Measurements from ENCODE around the gene PPP1R27.

DNA sequence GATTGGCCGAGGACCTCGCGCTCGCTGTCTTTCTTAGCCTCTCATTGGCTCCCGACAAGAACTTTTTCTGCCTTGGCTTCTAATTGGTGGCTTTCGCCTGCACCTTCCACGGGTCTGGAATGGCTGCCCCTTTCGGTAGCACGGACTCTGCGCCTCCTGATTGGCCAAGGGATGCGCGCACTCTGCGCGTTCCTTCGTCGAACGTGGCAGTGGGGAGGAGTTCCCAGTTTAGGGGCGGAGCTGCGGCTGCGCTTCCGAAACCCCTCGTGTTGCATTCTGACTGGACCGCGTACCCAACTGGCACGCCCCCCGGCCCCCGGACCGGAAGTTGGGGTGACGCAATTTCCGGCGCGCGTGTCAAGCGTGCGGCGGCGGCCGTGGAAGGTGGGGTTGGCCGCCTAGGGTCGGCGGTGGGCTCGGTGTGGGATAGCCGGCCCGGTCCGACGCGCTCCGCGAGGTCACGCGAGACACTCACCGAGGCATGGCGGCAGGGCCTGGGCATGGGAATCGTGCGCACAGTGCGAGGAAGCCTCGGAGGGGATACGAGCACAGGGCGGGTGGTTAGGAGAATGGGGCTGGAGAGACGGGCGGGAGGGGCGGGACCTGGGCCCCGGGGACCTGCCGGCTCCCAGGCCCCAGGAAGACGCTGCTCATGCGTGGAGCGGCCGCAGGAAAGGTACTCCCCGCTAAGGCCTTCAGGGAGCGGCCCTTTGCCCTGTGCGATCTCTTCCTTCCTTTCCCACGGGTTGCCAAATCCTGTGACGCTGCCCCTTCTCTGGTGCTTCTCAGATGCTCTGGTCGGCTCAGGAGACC is 26.1 kb upstream of the PPP1R27 start:
- TF ChIP-seq, protein P1, sequence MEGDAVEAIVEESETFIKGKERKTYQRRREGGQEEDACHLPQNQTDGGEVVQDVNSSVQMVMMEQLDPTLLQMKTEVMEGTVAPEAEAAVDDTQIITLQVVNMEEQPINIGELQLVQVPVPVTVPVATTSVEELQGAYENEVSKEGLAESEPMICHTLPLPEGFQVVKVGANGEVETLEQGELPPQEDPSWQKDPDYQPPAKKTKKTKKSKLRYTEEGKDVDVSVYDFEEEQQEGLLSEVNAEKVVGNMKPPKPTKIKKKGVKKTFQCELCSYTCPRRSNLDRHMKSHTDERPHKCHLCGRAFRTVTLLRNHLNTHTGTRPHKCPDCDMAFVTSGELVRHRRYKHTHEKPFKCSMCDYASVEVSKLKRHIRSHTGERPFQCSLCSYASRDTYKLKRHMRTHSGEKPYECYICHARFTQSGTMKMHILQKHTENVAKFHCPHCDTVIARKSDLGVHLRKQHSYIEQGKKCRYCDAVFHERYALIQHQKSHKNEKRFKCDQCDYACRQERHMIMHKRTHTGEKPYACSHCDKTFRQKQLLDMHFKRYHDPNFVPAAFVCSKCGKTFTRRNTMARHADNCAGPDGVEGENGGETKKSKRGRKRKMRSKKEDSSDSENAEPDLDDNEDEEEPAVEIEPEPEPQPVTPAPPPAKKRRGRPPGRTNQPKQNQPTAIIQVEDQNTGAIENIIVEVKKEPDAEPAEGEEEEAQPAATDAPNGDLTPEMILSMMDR (IDR thresholded peaks at IDR 0.05) = peak in 4 of 6 experiments; percentile 6 to 49 (median 32)
- peak; percentile 92 to 99 for TF ChIP-seq POLR2A (IDR thresholded peaks at IDR 0.05)
